HepG2 (cell line): ENCODE measurements around the gene ENTREP1. TPM values are rescaled to one million over a fixed set of nuclear protein-coding genes. Genes with fewer than 3 reads are reported as not detected.

Source experiments
- ATAC-seq: fragments of 200-7000 bp; cut with Tn5 transposase; 3 replicates; pipeline ENCODE4 v1.9.1; 2020; ENCODE audit warnings: mild to moderate bottlenecking, moderate library complexity
- BruUV-seq: library from RNA; stranded (reverse); fragments of 400-500 nt; replicated peaks from 2 replicates; lab custom pipeline; 2021; lab: Mats Ljungman, UMichigan
- CTCF ChIA-PET: fragments of 300-600 bp; formaldehyde crosslinking; extraction: SDS; loops from one replicate; lab custom pipeline; 2021; ENCODE audit warnings: low total read pairs, inconsistent platforms, low intra/inter-chr PET ratio; lab: Yijun Ruan, JAX
- POLR2A ChIA-PET: fragments of 350-600 bp; sonication (Branson Sonifier 250); formaldehyde crosslinking; loops from one replicate; lab custom pipeline; 2020; ENCODE audit warnings: antibody characterized with exemption, inconsistent platforms; lab: Yijun Ruan, JAX
- DNase-seq: peaks from one replicate; pipeline ENCODE4 v3.0.0-alpha.2; 2015; ENCODE audit warnings: low spot score
- FAIRE-seq: peaks from 3 replicates; lab custom pipeline; 2011; peaks lifted over from hg19 to GRCh38; lab: Jason Lieb, UNC
- H2AFZ ChIP-seq: one replicate; pipeline ENCODE4 v1.6.1; 2011; ENCODE audit warnings: low read length, inconsistent platforms
- H3K27ac ChIP-seq: fragments of 300-600 bp; 3 replicates; pipeline ENCODE4 v1.8.0; 2011; ENCODE audit warnings: mixed run types, mild to moderate bottlenecking, mixed read lengths, low read length, inconsistent platforms; ENCODE audit not compliant: insufficient read depth; ENCODE audit errors: extremely low read length
- H3K27me3 ChIP-seq, 2 experiments: fragments of 200-600 bp in 1 of 2; 2 replicates in 1 of 2; 3 replicates in 1 of 2; pipeline versions ENCODE4 v1.6.0 to v1.8.0; 2011; ENCODE audit warnings: low read length in 2 of 2, mild to moderate bottlenecking in 2 of 2, moderate library complexity in 2 of 2, inconsistent platforms in 1 of 2; ENCODE audit not compliant: insufficient read depth in 2 of 2, control insufficient read depth in 1 of 2
- H3K36me3 ChIP-seq, 2 experiments: fragments of 200-600 bp in 1 of 2; replicated peaks in 1 of 2; 2 replicates in 1 of 2; 3 replicates in 1 of 2; pipeline versions ENCODE4 v1.5.1 to v1.8.0; 2011; ENCODE audit warnings: low read length in 2 of 2, inconsistent platforms in 1 of 2; ENCODE audit not compliant: insufficient read depth in 2 of 2, control insufficient read depth in 1 of 2
- H3K4me1 ChIP-seq: 2 replicates; pipeline ENCODE4 v1.5.1; 2012; ENCODE audit warnings: low read length, inconsistent platforms; ENCODE audit not compliant: insufficient read depth
- H3K4me2 ChIP-seq: 2 replicates; pipeline ENCODE4 v1.6.0; 2011; ENCODE audit warnings: low read depth, low read length, inconsistent platforms
- H3K4me3 ChIP-seq, 3 experiments: fragments of 200-600 bp in 1 of 3; sonication (generic), shearing (Covaris generic) in 1 of 3; replicated peaks in 1 of 3; 2 replicates each; pipeline ENCODE4 v1.5.1; 2011 to 2016; ENCODE audit warnings: low read length in 3 of 3, inconsistent platforms in 2 of 3, low read depth in 2 of 3, mild to moderate bottlenecking in 2 of 3, control low read depth in 1 of 3, mixed read lengths in 1 of 3; ENCODE audit not compliant: insufficient read depth in 1 of 3
- H3K79me2 ChIP-seq: one replicate; pipeline ENCODE4 v1.6.1; 2011; ENCODE audit warnings: low read length, inconsistent platforms; ENCODE audit not compliant: insufficient read depth
- H3K9ac ChIP-seq: 2 replicates; pipeline ENCODE4 v1.6.0; 2011; ENCODE audit warnings: mild to moderate bottlenecking, low read depth, low read length, inconsistent platforms; ENCODE audit not compliant: insufficient read depth
- H3K9me3 ChIP-seq: 2 replicates; pipeline ENCODE4 v1.5.1; 2012; ENCODE audit warnings: mild to moderate bottlenecking, low read length
- H4K20me1 ChIP-seq: 2 replicates; pipeline ENCODE4 v1.6.0; 2011; ENCODE audit warnings: inconsistent platforms, mild to moderate bottlenecking, low read length, moderate library complexity; ENCODE audit not compliant: insufficient read depth
- CERS6 ChIP-seq: sonication (generic); formaldehyde crosslinking; IDR thresholded peaks from 2 replicates; pipeline ENCODE4 v1.5.0; 2020; ENCODE audit warnings: missing genetic modification reagents
- DNMT3B ChIP-seq: conservative IDR thresholded peaks from 2 replicates; pipeline ENCODE4 v1.6.1; 2016; ENCODE audit warnings: missing biosample characterization, control low read depth
- HNF4A ChIP-seq: sonication (generic); formaldehyde crosslinking; IDR thresholded peaks from 2 replicates; pipeline ENCODE4 v1.4.0; 2020; ENCODE audit warnings: missing genetic modification reagents
- IKZF4 ChIP-seq: sonication (generic); formaldehyde crosslinking; IDR thresholded peaks from 2 replicates; pipeline ENCODE4 v1.5.1; 2020; ENCODE audit warnings: borderline replicate concordance, mild to moderate bottlenecking, low read depth, missing genetic modification reagents; ENCODE audit errors: not compliant biosample characterization
- KDM5B ChIP-seq: sonication (generic); formaldehyde crosslinking; IDR thresholded peaks from 2 replicates; pipeline ENCODE4 v1.4.0; 2020; ENCODE audit warnings: missing genetic modification reagents, mild to moderate bottlenecking, borderline replicate concordance
- MAFF ChIP-seq: IDR thresholded peaks from 2 replicates; pipeline ENCODE4 v1.6.1; 2011; ENCODE audit warnings: low read depth, low read length, improper control_type of control experiment
- MAFK ChIP-seq, 2 experiments: IDR thresholded peaks in 1 of 2; conservative IDR thresholded peaks in 1 of 2; 2 replicates each; pipeline ENCODE4 v1.6.1; 2011; ENCODE audit warnings: improper control_type of control experiment in 2 of 2, low read length in 2 of 2
- MTA3 ChIP-seq: sonication (generic); formaldehyde crosslinking; IDR thresholded peaks from 2 replicates; pipeline ENCODE4 v1.4.0; 2020; ENCODE audit warnings: missing genetic modification reagents
- TARDBP ChIP-seq: sonication (generic); formaldehyde crosslinking; IDR thresholded peaks from 2 replicates; pipeline ENCODE4 v1.8.0; 2022; ENCODE audit warnings: mild to moderate bottlenecking, missing genetic modification reagents
- ZBTB37 ChIP-seq: sonication (generic); formaldehyde crosslinking; IDR thresholded peaks from 2 replicates; pipeline ENCODE4 v1.4.0; 2020; ENCODE audit warnings: mild to moderate bottlenecking, missing genetic modification reagents
- ZNF335 ChIP-seq: sonication (generic); formaldehyde crosslinking; IDR thresholded peaks from 2 replicates; pipeline ENCODE4 v1.4.0; 2020; ENCODE audit warnings: missing genetic modification reagents
- ZNF337 ChIP-seq: sonication (generic); formaldehyde crosslinking; IDR thresholded peaks from 2 replicates; pipeline ENCODE4 v1.5.1; 2020; ENCODE audit warnings: missing genetic modification reagents, low read depth, mild to moderate bottlenecking, borderline replicate concordance
- ZNF354B ChIP-seq: sonication (generic); formaldehyde crosslinking; IDR thresholded peaks from 2 replicates; pipeline ENCODE4 v1.8.0; 2022; ENCODE audit warnings: mild to moderate bottlenecking, missing genetic modification reagents
- ZNF567 ChIP-seq: sonication (generic); formaldehyde crosslinking; IDR thresholded peaks from 2 replicates; pipeline ENCODE4 v1.8.1; 2023; ENCODE audit warnings: mild to moderate bottlenecking, missing genetic modification reagents, borderline replicate concordance
- ZNF850 ChIP-seq: sonication (generic); formaldehyde crosslinking; conservative IDR thresholded peaks from 2 replicates; pipeline ENCODE4 v1.9.0; 2021; ENCODE audit warnings: mild to moderate bottlenecking, missing genetic modification reagents
- WGBS: methylation state at CpG from one replicate; pipeline ENCODE4 v1.1.6; 2017; ENCODE audit warnings: low lambda C conversion rate; 5-methylcytosine and 5-hydroxymethylcytosine counted together
- in situ Hi-C: cut with HindIII; loops from 2 replicates; pipeline ENCODE4 v1.10.0; 2017; ENCODE audit warnings: low pct_unique_long_range_greater_than_20kb; ENCODE audit not compliant: extremely low pct_ligation_motif_present
- intact Hi-C: fragments of 100-400 bp; cut with micrococcal nuclease; formaldehyde crosslinking; loops from one replicate; pipeline ENCODE4 v1.10.0; 2022; ENCODE audit not compliant: unreplicated experiment
- polyA plus RNA-seq, 8 experiments: library from polyadenylated mRNA; depleted of rRNA in 3 of 8; stranded (reverse) in 7 of 8; unstranded in 1 of 8; fragments of >200 nt; fragmentation: Illumina TruSeq in 4 of 8; extraction: Trizol in 4 of 8; gene quantifications; 2 replicates each; pipeline versions ENCODE4 v1.2.1 to v1.2.3, GENCODE V29; 2011 to 2016; ENCODE audit warnings: low read depth in 4 of 8, missing spikeins in 1 of 8, mixed read lengths in 1 of 8; ENCODE audit not compliant: insufficient read depth in 1 of 8
- total RNA-seq, 5 experiments: library from RNA; depleted of rRNA; stranded (reverse); fragments of >200 nt; fragmentation: Illumina TruSeq; extraction: Trizol; gene quantifications; 2 replicates each; pipeline ENCODE4 v1.2.3, GENCODE V29; 2016; ENCODE audit warnings: low read depth in 1 of 5

The ENTREP1 gene
- total and polyA plus RNA-seq, 2 of the 13 experiments (the other 11 are each of a cell fraction or from before 2014, with no cell fraction given), result not detected

GRCh38 chr9:69396759-69397158, 71.7 kb downstream of the ENTREP1 start:
- FAIRE-seq (no peak), DNase-seq (no peak), ATAC-seq (no peak)
- no peak overlapping the region for H3K27ac ChIP-seq
- no peaks in the 10 kb centered on the region for H4K20me1 ChIP-seq
- H3K9me3 ChIP-seq, result no peaks in the 10 kb centered on the region
- 56% methylated on average over 2 of the region's 2 CpGs for WGBS
- no TSS peak for BruUV-seq
- no peaks in the 10 kb centered on the region for H3K4me1 ChIP-seq
- H3K4me3 ChIP-seq, result no peak overlapping the region
- H3K36me3 ChIP-seq, result no peaks in the 10 kb centered on the region
- ChIA-PET CTCF (no interaction called here), POLR2A (no interaction called here)
- peaks cover 2 to 19% of the 10 kb centered on the region in 2 experiments; a peak in 2 of 5 replicates for H3K27me3 ChIP-seq
- in situ Hi-C loops, result no loop called here
- TF ChIP-seq CERS6, result no peak
- peak; percentile 39 to 74 for TF ChIP-seq MAFK (conservative IDR thresholded peaks at IDR 0.05 in 1 of 2, IDR thresholded peaks at IDR 0.05 in 1 of 2; ENCODE audit: low read length in 2 of 2)
- peak; percentile 58 for TF ChIP-seq MAFF
- intact Hi-C loops, result no loop called here
- H3K79me2 ChIP-seq, result no peaks in the 10 kb centered on the region
- no peak overlapping the region for H3K9ac ChIP-seq
- H3K4me2 ChIP-seq, result no peak overlapping the region
- no peak overlapping the region for H2AFZ ChIP-seq

- BruUV-seq, result no TSS peak
- no peaks in the 10 kb centered on the region for H3K4me1 ChIP-seq
- H4K20me1 ChIP-seq, result no peaks in the 10 kb centered on the region
- CTCF ChIA-PET, result no interaction called here
- no peak overlapping the region for H3K9ac ChIP-seq
- H3K27me3 ChIP-seq, result peaks cover under 1 to 13% of the 10 kb centered on the region in 2 experiments; a peak in 1 of 5 replicates
- POLR2A ChIA-PET, result no interaction called here
- no peaks in the 10 kb centered on the region for H3K79me2 ChIP-seq
- no peak overlapping the region for H3K4me3 ChIP-seq
- H3K9me3 ChIP-seq, result no peaks in the 10 kb centered on the region
- intact Hi-C loops, result no loop called here
- H2AFZ ChIP-seq, result no peak overlapping the region
- no peak for DNase-seq
- FAIRE-seq, result no peak
- no peak for ATAC-seq
- H3K4me2 ChIP-seq, result no peak overlapping the region
- no peak overlapping the region for H3K27ac ChIP-seq
- WGBS, result 21% methylated on average over 10 of the region's 12 CpGs
- H3K36me3 ChIP-seq, result no peaks in the 10 kb centered on the region
- in situ Hi-C loops, result no loop called here
- TF ChIP-seq TARDBP, result no peak
- no peak for TF ChIP-seq ZNF567 (CRISPR knock-in tag)
- TF ChIP-seq IKZF4 (CRISPR knock-in tag), result no peak
- no peak for TF ChIP-seq ZNF335 (CRISPR knock-in tag)
- TF ChIP-seq ZNF850, result no peak
- TF ChIP-seq ZNF337 (CRISPR knock-in tag), result no peak
- no peak for TF ChIP-seq DNMT3B (CRISPR knock-in tag)
- TF ChIP-seq KDM5B (CRISPR knock-in tag), result no peak
- TF ChIP-seq ZBTB37 (CRISPR knock-in tag), result no peak
- TF ChIP-seq HNF4A (CRISPR knock-in tag), result no peak
- no peak for TF ChIP-seq ZNF354B
- no peak for TF ChIP-seq MTA3
Measured at GRCh38 chr9:69397384-69398214, 72.6 kb downstream of the ENTREP1 start.
